CD4-positive, alpha-beta T cell (primary cell): ENCODE data around the gene MLLT10. TPM values are rescaled to one million over a fixed set of nuclear protein-coding genes. Genes with fewer than 3 reads are reported as not detected.
"Not testable (repeated sequence)": the region's sequence is repeated elsewhere in the genome, so short reads cannot be mapped to it uniquely, and the experiment has no call there.

Experiments
- ATAC-seq: fragments of 200-7000 bp; cut with Tn5 transposase; one replicate; pipeline ENCODE4 v1.10.0; 2022; ENCODE audit warnings: mild to moderate bottlenecking; ENCODE audit not compliant: poor library complexity
- CTCF ChIA-PET: fragments of 350-600 bp; sonication (Branson Sonifier 250); formaldehyde crosslinking; loops from one replicate; lab custom pipeline; 2021; ENCODE audit warnings: antibody characterized with exemption, inconsistent platforms; lab: Charles Lee
- POLR2A ChIA-PET: fragments of 350-600 bp; sonication (Branson Sonifier 250); formaldehyde crosslinking; loops from one replicate; lab custom pipeline; 2021; ENCODE audit warnings: antibody characterized with exemption, inconsistent platforms; lab: Charles Lee
- DNase-seq, 14 experiments: peaks; one replicate each; pipeline ENCODE4 v3.0.0-alpha.2; 2013 to 2020; ENCODE audit warnings: mixed read lengths in 2 of 14
- H3K27ac ChIP-seq, 2 donors: one replicate each; pipeline versions ENCODE4 v1.5.1 to v1.7.0; 2013; ENCODE audit warnings: low read length in 2 of 2, low read depth in 1 of 2, mild to moderate bottlenecking in 1 of 2
- H3K27me3 ChIP-seq, 2 experiments: 1 replicate in 1 of 2; 2 replicates in 1 of 2; pipeline versions ENCODE4 v1.6.1 to v1.7.0; 2013; ENCODE audit warnings: low read length in 2 of 2, control low read depth in 1 of 2, mild to moderate bottlenecking in 1 of 2, moderate library complexity in 1 of 2; ENCODE audit not compliant: insufficient read depth in 2 of 2, control insufficient read depth in 1 of 2
- H3K36me3 ChIP-seq: one replicate; pipeline ENCODE4 v1.6.1; 2013; ENCODE audit warnings: low read length, control low read depth; ENCODE audit not compliant: insufficient read depth
- H3K4me1 ChIP-seq: one replicate; pipeline ENCODE4 v1.6.1; 2013; ENCODE audit warnings: low read length, control low read depth; ENCODE audit not compliant: insufficient read depth
- H3K4me3 ChIP-seq: one replicate; pipeline ENCODE4 v1.5.1; 2013; ENCODE audit warnings: mild to moderate bottlenecking, low read length, moderate library complexity
- H3K9me3 ChIP-seq, 2 experiments: 1 replicate in 1 of 2; 2 replicates in 1 of 2; pipeline versions ENCODE4 v1.6.1 to v1.7.0; 2013; ENCODE audit warnings: low read length in 2 of 2, mild to moderate bottlenecking in 2 of 2, control low read depth in 1 of 2, moderate library complexity in 1 of 2; ENCODE audit not compliant: control insufficient read depth in 1 of 2, insufficient read depth in 1 of 2
- H3K27ac Mint-ChIP-seq: one replicate; pipeline ENCODE4 v1.8.0; 2020; ENCODE audit warnings: mixed read lengths
- H3K27me3 Mint-ChIP-seq: one replicate; pipeline ENCODE4 v1.8.0; 2021; ENCODE audit warnings: mixed read lengths
- H3K36me3 Mint-ChIP-seq: one replicate; pipeline ENCODE4 v1.8.0; 2021; ENCODE audit warnings: low read depth, mixed read lengths
- H3K4me1 Mint-ChIP-seq: one replicate; pipeline ENCODE4 v1.8.0; 2021; ENCODE audit warnings: low read depth, mixed read lengths
- H3K4me3 Mint-ChIP-seq: one replicate; pipeline ENCODE4 v1.8.0; 2020; ENCODE audit warnings: mild to moderate bottlenecking, mixed read lengths
- H3K9me3 Mint-ChIP-seq: one replicate; pipeline ENCODE4 v1.8.0; 2020; ENCODE audit warnings: mixed read lengths
- CTCF ChIP-seq: fragments of 200-600 bp; IDR thresholded peaks from one replicate; pipeline ENCODE4 v1.8.0; 2022; ENCODE audit warnings: antibody characterized with exemption, mild to moderate bottlenecking
- intact Hi-C, 2 experiments: fragments of 100-400 bp; cut with DNase I in 1 of 2; cut with micrococcal nuclease in 1 of 2; formaldehyde crosslinking; loops; one replicate each; pipeline versions ENCODE4 v1.15.1 to v1.9.0; 2023 to 2025; cut with DNase I, micrococcal nuclease
- total RNA-seq, 174 experiments: library from RNA in 2 of 174; stranded (reverse) in 2 of 174; gene quantifications; one replicate each; pipeline ENCODE4 v1.2.3 and lab custom pipeline; 2021 to 2026

The MLLT10 gene
- total RNA-seq, 2 experiments from 2014 or later, result 46.0 to 64.1 TPM

- H3K27me3 ChIP-seq, result no peaks in the 10 kb centered on the region
- peaks cover 11% of the 10 kb centered on the region for H3K4me1 ChIP-seq
- peaks cover 50% of the 10 kb centered on the region for H3K4me1 Mint-ChIP-seq
- DNase-seq (no peak), ATAC-seq (no peak)
- TF ChIP-seq CTCF, result no peak
- H3K4me3 Mint-ChIP-seq, result no peak overlapping the region
- H3K27ac Mint-ChIP-seq, result no peak overlapping the region
- H3K4me3 ChIP-seq, result no peak overlapping the region
- peaks cover 72% of the 10 kb centered on the region for H3K36me3 Mint-ChIP-seq
- no peaks in the 10 kb centered on the region for H3K27me3 Mint-ChIP-seq
- H3K36me3 ChIP-seq, result peaks cover 25% of the 10 kb centered on the region
- CTCF ChIA-PET, result no interaction called here
- H3K27ac ChIP-seq, result no peak overlapping the region
- intact Hi-C loops, result no loop called here
- peaks cover 6% of the 10 kb centered on the region for H3K9me3 Mint-ChIP-seq
- POLR2A ChIA-PET, result no interaction called here
- H3K9me3 ChIP-seq, result no peaks in the 10 kb centered on the region
Observed at GRCh38 chr10:21584834-21585530, 51.0 kb downstream of the MLLT10 start.

- ChIA-PET POLR2A (no interaction called here), CTCF (interaction anchor here (1.8 kb wide), 1 partner anchor 18 kb away, joined by 3 read pairs; no protein-coding TSS in a partner anchor)
- Histone ChIP-seq H3K9me3 (no peaks in the 10 kb centered on the region), H3K27me3 (no peaks in the 10 kb centered on the region), H3K36me3 (peaks cover 25% of the 10 kb centered on the region), H3K4me1 (peaks cover 3% of the 10 kb centered on the region), H3K4me3 (no peak overlapping the region), H3K27ac (no peak overlapping the region)
- intact Hi-C loops, result no loop called here
- Mint-ChIP-seq H3K36me3 (peaks cover 82% of the 10 kb centered on the region), H3K27me3 (no peaks in the 10 kb centered on the region), H3K4me3 (no peak overlapping the region), H3K9me3 (peaks cover 6% of the 10 kb centered on the region), H3K4me1 (peaks cover 53% of the 10 kb centered on the region), H3K27ac (no peak overlapping the region)
- no peak for TF ChIP-seq CTCF
- no peak for DNase-seq
- ATAC-seq, result no peak
Observed at GRCh38 chr10:21587391-21587790, 53.4 kb downstream of the MLLT10 start.

- POLR2A ChIA-PET, H3K27me3 ChIP-seq, H3K4me3 Mint-ChIP-seq, H3K9me3 Mint-ChIP-seq, ATAC-seq, H3K27ac ChIP-seq, H3K9me3 ChIP-seq, H3K4me3 ChIP-seq, H3K4me1 ChIP-seq, intact Hi-C loops, DNase-seq, CTCF ChIA-PET, H3K27me3 Mint-ChIP-seq: not testable (repeated sequence)
- peaks cover 29% of the 10 kb centered on the region for H3K36me3 ChIP-seq
- H3K27ac Mint-ChIP-seq, result peak overlapping the region; percentile 26
- peaks cover 52% of the 10 kb centered on the region for H3K4me1 Mint-ChIP-seq
- peaks cover 84% of the 10 kb centered on the region for H3K36me3 Mint-ChIP-seq
Observed at GRCh38 chr10:21588159-21588558, 54.1 kb downstream of the MLLT10 start.

- POLR2A ChIA-PET, result no interaction called here
- no peaks in the 10 kb centered on the region for H3K27me3 Mint-ChIP-seq
- no peak for TF ChIP-seq CTCF
- intact Hi-C loops, result no loop called here
- H3K4me3 Mint-ChIP-seq, result no peak overlapping the region
- ATAC-seq (no peak), DNase-seq (no peak)
- no peak overlapping the region for H3K27ac Mint-ChIP-seq
- Histone ChIP-seq H3K36me3 (peaks cover 9% of the 10 kb centered on the region), H3K27me3 (no peaks in the 10 kb centered on the region), H3K4me3 (no peak overlapping the region), H3K9me3 (no peaks in the 10 kb centered on the region), H3K4me1 (no peaks in the 10 kb centered on the region), H3K27ac (no peak overlapping the region)
- H3K36me3 Mint-ChIP-seq, result peaks cover 71% of the 10 kb centered on the region
- no peaks in the 10 kb centered on the region for H3K9me3 Mint-ChIP-seq
- CTCF ChIA-PET, result no interaction called here
- H3K4me1 Mint-ChIP-seq, result peaks cover 43% of the 10 kb centered on the region
Observed at GRCh38 chr10:21593986-21594385, 60.0 kb downstream of the MLLT10 start.
